ENCODE data around the gene EVI5.
"Not testable (repeated sequence)": the region's sequence is repeated elsewhere in the genome, so short reads cannot be mapped to it uniquely, and the experiment has no call there.

Gene EVI5

GRCh38 chr1:92567211-92567868 lies 217.6 kb downstream of the EVI5 start:
- peak; percentile 57 for DNase-seq

- DNase-seq: no peak
Measured at GRCh38 chr1:92563457-92564216, 221.3 kb downstream of the EVI5 start.

DNA sequence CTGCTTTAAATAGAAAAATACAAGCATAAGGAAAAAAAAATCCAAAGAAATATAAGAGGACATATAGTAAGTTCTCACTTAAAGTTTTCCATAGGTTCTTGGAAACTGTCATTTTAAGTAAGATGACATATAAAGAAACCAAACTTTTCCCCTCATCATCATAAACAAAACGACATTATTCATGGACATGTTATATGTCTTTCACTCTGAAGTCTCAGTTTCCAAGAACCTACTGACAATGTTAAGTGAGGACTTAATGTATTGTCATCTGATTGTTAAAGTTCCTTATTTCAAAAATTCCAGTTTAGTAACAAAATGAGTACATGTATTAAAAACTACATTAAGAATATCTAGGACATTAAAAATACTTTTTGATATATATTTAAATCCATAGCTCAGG lies 228.6 kb downstream of the EVI5 start:
- no peak for DNase-seq

DNA sequence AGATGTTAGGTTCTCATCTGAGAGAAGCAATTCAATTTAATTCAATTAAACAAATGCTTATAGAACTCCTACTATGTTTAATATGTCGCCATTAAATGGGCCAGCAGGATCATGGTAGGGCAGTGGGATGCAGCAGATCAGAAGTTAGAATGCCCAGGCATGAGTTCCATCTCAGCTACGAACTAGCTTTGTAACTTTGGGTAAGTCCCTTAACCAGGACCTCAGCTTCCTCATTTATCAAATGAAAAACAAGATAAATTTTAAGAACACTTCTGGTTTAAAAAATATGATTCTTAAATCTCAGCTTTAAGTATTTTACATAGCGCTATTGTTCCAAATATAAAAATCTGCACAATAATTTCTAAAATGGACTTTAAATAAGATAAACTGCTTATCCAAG lies 230.7 kb downstream of the EVI5 start:
- DNase-seq: no peak

- DNase-seq: no peak
Measured at GRCh38 chr1:92551916-92552315, 233.0 kb downstream of the EVI5 start.

DNA sequence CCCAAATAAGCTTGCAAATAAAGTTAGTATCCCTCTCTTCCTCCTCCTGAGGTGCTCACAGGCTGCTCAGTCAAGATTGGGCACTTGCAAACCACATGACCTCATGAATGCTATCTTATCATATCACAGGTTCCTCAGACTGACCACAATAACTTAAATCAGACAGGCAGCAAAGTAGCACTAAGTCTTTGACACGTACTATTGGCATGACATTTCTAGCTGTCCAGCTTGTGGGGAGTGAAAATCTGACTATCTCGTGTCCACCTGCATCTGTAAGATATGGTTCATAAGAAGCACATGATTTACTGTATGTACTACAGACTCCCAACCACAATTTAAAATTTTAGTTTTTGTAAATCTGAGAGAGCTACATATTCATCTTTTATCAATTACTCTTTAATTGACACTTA lies 240.1 kb downstream of the EVI5 start:
- DNase-seq: no peak

- no peak for DNase-seq
Measured at GRCh38 chr1:92543131-92544055, 241.5 kb downstream of the EVI5 start.

- DNase-seq: no peak
Measured at GRCh38 chr1:92538413-92539061, 246.4 kb downstream of the EVI5 start.

- peak; percentile 8 for DNase-seq
Measured at GRCh38 chr1:92538048-92538412, 246.9 kb downstream of the EVI5 start.

GRCh38 chr1:92536980-92537884 lies 247.7 kb downstream of the EVI5 start:
- DNase-seq: peak; percentile 11

- DNase-seq: no peak
Measured at GRCh38 chr1:92536211-92536979, 248.5 kb downstream of the EVI5 start.

DNA sequence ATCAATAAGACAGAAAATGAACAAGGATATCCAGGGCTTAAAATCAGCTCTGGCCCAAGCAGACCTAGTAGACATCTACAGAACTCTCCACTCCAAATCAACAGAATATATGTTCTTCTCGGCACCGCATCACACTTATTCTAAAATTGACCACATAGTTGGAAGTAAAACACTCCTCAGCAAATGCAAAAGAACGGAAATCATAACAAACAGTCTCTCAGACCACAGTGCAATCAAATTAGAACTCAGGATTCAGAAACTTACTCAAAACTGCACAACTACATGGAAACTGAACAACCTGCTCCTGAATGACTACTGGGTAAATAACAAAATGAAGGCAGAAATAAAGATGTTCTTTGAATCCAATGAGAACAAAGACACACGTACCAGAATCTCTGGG lies 252.5 kb downstream of the EVI5 start:
- not testable (repeated sequence) for DNase-seq

GRCh38 chr1:92531939-92532338 lies 253.0 kb downstream of the EVI5 start:
- DNase-seq: not testable (repeated sequence)

- no peak for DNase-seq
Measured at GRCh38 chr1:92527670-92528069, 257.2 kb downstream of the EVI5 start.

- not testable (repeated sequence) for DNase-seq
Measured at GRCh38 chr1:92524944-92525590, 259.8 kb downstream of the EVI5 start.

- DNase-seq: no peak
Measured at GRCh38 chr1:92519043-92519442, 265.9 kb downstream of the EVI5 start.

DNA sequence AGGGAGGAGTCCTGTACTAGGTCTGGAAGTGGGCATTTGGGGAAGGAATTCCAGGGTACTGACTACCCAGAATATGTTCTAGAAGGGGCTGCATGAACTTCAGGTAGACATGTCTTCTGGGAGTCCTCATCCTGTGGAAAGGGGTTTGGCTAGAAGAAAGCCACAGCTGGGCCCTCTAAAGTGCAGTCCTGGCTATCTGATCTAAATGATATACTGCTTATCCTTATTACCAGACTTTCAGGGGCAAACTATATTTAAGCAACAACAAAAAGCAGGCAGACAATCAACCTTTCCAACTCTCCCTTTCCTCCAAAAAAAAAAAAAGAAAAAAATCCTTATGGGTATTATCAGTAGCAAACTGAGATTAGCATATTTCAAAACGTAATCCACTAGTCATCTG lies 268.3 kb downstream of the EVI5 start:
- no peak for DNase-seq

DNA sequence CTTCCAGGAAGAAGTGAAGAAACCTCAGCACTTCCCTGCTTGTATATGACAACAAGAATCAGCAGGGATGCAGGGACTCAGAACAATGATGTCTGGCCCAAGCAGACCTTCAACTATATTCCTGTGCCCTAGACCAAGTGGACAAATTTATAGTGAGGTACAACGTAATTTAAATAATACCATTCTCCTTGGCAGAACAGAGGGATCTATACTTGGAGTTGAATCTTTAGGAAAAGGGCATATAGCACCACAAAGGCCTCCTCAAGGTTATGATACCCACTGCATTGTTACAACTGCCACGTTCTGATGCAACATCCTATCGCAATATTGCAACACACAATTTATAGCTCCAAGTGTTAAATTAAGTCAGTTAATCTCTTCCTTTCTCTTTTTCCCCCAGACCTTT lies 269.1 kb downstream of the EVI5 start:
- DNase-seq: no peak

- no peak for DNase-seq
Measured at GRCh38 chr1:92511541-92511940, 273.4 kb downstream of the EVI5 start.

- DNase-seq: no peak
Measured at GRCh38 chr1:92509619-92510018, 275.3 kb downstream of the EVI5 start.
